Activated CD8-positive, alpha-beta memory T cell treated with anti-CD3 and anti-CD28 coated beads, Interleukin-2, amount 50 U/mL, for 24 hours (primary cell): ENCODE data around the gene MRAS.

Source experiments
- DNase-seq: peaks from one replicate; pipeline ENCODE4 v3.0.0-alpha.2; 2020; ENCODE audit errors: extremely low read depth

MRAS gene

DNA sequence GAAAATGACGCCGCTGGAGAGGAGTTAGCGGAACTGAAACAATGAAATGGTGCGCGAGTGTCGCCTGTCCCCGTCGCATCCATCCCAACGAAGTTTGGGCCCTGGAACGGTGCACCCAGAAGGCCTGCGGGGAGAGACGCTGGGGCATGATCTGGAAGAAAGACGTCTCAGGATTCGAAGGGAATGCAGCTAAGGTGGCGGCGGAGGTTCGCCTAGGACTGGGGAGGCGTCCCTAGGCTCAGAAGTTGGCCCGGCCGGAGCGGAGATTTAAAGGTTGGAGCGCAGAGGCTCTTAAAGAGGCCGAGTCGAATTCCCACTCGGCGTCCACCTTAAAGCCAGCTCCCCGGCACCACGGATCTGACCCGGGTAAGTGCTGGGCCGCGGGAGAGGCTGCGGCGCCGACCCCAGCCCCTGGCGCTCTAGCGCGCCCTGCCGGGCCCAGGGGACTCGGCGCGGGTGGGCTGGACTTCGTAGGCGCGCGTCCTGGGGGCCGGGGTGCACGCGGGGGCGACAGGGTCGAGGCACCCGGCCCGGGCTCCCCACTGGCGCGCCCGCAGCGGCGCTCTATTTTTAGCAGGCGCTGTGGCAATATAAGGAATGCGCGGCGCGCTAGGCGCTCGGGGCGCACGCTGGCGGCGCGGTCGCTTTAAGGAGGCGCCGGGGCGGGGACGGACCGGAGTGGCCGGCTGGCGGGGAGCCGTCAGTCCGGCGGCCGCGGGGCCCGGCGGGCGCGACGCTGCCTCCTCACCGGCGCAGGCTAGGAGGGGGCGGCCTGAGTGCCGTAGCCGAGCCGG is at the start of gene MRAS:
MRAS (plus strand) TSS at position 620 of the 794 bp plus-strand sequence. CDS start 24,305 bp downstream, outside the sequence.
- no peak for DNase-seq

DNA sequence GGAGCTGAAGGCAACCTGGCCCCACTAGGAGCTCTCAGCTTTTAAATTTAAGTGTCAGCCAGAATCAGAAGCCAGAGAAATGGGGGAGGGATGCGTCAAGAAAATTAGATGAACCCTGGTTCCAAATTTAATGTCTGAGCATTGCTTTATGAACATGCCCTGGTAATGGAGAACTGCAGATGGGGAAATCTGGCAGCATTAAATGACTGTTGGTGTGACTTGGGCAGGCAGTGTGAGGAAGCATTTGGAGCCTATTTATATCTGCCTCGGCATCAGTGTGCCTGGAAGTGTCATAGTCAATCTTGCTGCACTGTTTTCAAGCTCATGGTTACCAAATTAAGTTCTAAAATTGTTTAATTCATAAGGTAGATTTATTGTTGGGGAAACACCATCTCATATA is 47.7 kb upstream of the MRAS start:
- no peak for DNase-seq

DNA sequence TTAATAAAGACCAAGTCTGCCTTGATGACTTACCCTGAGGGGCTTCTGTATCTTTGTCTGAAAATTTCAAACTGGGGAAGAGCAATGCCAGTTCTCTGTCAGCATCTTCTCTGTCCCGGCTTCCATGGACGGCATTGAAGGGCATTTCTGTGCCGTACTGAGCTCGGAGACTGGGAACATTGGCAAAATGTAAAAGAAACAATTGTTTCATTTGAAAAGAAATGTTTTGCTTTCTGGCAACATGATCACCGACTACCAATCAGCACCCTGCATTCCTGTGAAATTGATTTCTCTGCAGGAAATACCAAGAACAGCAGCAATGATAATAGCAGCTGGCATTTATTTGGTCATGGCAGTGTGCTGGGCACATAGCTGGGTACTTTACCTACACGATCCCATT is 44.9 kb upstream of the MRAS start:
- no peak for DNase-seq

DNA sequence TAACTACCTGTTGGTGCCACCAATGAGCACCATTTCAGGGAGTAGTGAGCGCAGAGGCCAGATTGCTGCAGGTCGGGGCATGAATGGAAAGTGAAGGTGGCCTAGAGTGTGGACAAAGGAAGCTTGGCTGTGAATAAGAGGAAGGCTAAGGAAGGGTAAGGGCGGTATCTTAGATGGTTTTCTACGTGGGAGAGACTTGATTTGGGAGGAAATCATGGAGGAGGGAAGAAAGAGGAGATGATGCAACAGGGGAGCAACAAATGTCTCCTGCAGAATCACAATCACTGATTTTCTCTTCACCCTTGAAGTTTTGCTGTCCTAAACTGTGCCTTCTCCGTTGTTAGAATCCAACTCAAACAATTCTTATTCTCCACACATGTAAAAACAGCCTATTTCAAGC is 40.5 kb upstream of the MRAS start:
- no peak for DNase-seq

GRCh38 chr3:138308783-138309182 is 39.6 kb upstream of the MRAS start:
- no peak for DNase-seq

DNA sequence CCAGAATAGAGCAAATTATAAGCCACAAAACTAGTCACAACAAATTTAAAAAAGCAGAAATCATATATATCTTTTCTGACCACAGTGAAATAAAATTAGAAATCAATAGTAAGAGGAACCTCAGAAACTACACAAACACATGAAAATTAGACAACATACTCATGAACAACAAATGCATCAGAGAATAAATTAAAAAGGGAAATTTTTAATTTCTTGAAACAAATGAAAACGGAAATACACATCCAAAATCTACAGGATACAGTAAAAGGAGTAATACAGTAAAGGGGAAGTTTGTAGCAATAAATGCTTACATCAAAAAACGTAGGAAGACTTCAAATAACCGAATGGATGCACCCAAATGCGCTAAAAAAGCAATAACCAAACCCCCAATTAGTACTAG is 37.9 kb upstream of the MRAS start:
- no peak for DNase-seq

DNA sequence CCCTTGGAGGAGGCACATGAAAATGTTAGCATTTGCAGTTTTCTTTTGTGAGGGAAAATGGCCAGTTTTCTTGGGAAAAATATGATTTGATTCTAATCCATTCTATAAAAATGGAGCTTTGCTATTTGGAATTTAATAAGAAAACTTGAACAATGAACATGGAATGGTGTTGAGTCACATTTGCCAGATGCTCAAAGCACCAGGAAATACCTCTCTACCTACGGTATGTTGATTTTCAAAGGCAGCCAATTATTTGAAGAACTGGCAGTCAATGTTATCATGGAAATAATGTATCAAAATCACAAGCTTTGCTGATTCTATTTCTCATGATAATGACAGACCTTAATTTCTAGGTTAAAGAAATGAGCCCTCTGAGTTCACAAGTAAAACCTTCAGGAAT is 33.6 kb upstream of the MRAS start:
- no peak for DNase-seq

- no peak for DNase-seq
Observed at GRCh38 chr3:138317687-138318086, 30.7 kb upstream of the MRAS start.

GRCh38 chr3:138323971-138324370 is 24.4 kb upstream of the MRAS start:
- no peak for DNase-seq

- no peak for DNase-seq
Observed at GRCh38 chr3:138325990-138326389, 22.4 kb upstream of the MRAS start.

GRCh38 chr3:138326866-138327595 is 21.3 kb upstream of the MRAS start:
- no peak for DNase-seq

- no peak for DNase-seq
Observed at GRCh38 chr3:138327831-138328230, 20.5 kb upstream of the MRAS start.

GRCh38 chr3:138328341-138328740 is 20.0 kb upstream of the MRAS start:
- no peak for DNase-seq

DNA sequence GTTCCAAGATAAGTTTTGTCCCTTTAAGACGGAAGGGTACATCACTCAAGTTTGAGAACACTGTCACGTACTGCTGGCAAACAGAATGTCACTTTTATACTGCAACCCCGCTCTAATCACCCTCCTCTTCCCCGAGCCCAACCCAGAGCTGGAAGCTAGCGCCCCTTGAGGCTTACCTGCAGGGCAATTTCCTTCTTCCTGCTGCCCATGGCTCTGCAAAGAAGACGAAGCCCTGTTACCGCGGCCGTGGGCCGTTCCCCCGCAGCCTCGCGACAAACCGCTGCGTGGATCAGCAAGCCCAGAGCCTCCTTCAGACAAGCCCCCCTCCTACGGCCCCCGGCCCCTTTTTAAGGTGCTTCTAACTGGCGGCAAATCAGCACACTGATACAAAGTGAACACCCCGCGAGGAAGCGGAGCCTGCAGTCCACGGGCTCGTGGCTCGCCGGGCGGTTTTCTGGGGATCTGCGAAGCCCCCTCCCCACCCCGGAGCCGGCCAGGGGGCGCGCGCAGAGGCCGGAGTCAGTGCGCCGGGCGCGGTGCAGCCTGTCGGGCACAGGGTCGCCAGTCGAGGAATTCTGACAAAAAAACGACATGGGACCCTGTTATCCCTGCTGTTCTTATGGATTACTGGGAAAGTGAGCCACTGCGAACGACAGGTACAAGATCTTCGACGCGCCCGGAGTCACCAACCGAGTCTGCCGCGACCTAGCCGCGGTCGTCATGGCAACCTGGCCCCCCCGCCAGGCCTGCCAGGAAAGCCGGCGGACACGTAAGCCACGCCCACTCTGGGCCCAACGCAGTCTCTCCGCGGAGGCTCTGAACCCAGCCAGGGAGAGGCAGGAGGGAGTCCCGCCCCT is 19.0 kb upstream of the MRAS start, which contains the start of gene NME9:
NME9 (minus strand) TSS at position 725 of the 857 bp plus-strand sequence; CDS start at position 209, 516 bp downstream.
- peak; percentile 75 for DNase-seq

DNA sequence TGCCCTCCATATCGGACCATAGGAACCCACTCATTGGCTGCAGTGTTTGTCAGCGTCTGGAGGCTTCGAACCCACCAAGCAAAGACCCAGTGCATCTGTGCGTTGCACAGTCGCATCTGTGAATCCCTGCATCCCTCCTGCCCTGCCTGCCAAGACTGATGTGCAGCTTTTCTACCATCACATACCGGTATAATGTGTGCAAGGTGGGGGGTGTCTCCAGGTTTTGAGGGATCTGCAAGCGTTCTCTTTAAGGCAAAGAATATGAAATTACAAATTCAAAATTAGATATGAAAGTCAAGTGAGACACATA is 18.4 kb upstream of the MRAS start:
- DNase-seq = no peak

DNA sequence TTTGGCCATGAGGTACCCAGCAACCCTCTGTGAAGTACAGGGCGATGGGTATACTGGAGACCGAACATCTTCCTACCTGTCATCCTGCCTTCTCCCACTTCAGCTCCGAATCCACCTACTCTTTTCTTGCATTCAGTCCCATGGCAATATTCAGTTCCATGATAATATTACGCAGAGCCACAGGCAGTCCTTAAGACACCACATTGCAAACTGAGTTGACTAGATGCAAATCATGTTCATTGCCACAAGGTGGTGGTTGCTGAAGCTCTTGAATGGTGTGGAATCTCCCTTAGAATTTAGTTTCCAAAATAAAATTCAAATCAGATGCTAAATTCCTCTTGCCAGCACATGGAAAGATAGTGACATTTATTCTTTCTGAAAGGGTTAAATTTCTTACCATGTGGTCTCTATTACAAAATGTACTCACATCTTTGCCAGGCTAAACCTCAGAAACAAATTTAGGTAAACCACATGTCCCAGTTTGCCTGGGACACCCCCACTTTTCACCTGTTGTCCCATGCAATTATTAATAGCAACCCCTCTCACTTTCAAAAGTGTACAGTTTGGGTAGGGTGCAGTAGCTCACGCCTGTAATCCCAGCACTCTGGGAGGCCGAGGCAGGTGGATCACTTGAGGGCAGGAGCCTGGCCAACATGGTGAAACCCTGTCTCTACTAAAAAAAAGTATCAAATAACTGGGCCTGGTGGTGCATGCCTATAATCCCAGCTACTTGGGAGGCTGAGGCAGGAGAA is 17.1 kb upstream of the MRAS start:
- DNase-seq = no peak

DNA sequence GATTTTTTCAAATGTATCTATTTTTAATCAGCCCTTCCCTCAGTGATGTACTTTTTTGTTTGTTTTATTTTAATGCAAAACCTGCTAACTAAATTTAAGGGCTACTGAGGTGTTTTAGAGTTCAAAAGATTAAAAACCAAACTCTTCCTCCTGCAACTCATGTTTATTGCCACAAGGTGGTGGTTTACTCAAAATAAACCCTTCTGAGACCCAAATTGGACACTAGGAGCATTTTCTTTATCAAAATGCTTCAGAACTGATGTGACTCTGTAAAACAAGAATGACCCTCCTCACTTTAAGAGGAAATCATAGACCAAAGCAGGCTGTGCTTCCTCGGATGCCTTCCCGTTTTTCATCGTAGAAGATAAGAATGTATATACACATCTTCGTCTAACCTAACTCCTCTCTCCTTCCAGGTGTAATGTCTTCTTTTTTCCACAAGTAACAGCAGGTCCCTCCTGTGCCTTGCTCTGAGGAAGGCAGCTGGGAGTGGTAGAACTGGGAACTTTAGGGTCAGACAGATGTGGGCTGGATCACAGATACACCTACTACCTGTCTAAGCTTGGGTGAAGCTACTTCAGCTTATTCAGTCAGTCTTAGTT is 15.8 kb upstream of the MRAS start:
- DNase-seq = no peak

DNA sequence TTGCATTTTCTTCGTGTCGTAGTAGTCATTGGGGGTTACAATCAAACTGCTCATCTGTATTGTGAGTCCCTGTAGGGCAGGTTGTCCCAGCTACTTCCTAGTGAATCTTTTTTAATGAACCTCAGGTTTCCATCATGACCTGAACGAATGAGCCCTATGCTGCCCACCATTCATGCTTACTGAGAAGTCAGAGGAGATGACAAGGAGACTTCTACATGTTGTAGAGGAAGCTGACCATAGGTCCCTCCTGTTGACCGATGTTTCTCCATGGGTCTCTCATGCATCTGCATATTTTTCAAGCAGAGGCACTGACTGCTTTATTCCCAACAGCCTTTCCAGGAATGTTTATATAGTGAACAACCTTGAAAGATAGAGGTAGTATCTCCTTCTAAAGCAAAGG is 13.8 kb upstream of the MRAS start:
- DNase-seq = no peak

DNA sequence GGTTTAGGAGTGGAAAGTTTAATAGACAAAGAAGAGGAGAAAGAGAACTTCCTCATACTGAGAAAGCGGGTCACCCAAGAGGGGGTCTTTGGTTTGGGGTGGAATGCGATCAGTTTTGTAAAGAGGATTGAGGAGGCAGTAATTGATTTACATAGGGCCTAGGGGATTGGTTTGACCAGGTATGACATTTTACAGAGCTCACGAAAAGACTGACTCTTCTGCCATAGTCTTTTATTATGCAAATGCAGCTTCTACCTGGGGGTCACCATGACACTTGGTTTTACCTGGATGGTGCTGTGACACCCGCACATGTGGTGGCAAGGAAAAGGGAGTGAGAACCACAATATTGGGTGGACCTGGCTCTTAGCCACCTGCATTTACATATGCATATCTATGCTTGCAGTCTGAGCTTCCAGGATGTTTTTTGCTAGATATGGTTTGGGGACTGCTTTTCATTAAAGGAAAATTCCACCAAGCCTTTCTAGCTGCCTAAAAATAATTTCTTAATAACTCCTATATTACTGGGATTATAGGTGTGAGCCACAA is 11.9 kb upstream of the MRAS start:
- no peak for DNase-seq

DNA sequence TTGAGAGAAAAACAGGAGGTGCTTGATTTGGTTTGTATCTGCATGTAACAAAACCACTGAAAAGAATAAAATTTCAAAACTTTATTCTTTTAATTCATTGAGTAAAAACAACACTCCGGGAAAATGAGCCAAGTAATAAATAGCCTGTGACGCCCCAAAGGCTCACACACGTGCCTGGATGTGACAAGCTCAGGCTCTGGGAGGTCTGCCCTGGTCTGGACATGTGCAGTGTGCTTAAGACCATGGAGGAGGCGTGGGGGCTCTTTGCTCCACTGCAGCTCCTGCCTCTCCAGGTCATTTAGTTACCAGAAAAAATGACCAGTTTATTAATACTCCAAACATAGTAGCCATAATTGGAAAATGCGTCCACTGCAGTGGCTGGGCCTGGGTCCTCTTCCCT is 10.1 kb upstream of the MRAS start:
- DNase-seq = no peak

GRCh38 chr3:138338811-138339210 is 9.6 kb upstream of the MRAS start:
- no peak for DNase-seq
